H1 (cell line): ENCODE results near the gene PRCP. TPM values are rescaled to one million over a fixed set of nuclear protein-coding genes. Genes with fewer than 3 reads are reported as not detected.

Experiments used
- CTCF ChIA-PET: fragments of 300-600 bp; sonication (Branson Sonifier 250); formaldehyde crosslinking; loops from one replicate; lab custom pipeline; 2021; ENCODE audit not compliant: partially characterized antibody; lab: Charles Lee
- POLR2A ChIA-PET: fragments of 300-600 bp; sonication (Branson Sonifier 250); formaldehyde crosslinking; loops from one replicate; lab custom pipeline; 2021; ENCODE audit warnings: inconsistent platforms; ENCODE audit not compliant: partially characterized antibody; lab: Charles Lee
- DNase-seq, 2 experiments: peaks; one replicate each; pipeline versions ENCODE4 v3.0.0 to v3.0.0-alpha.2; 2010 to 2022; ENCODE audit warnings: low spot score in 2 of 2, low read depth in 1 of 2, mixed read lengths in 1 of 2
- FAIRE-seq: peaks from 2 replicates; lab custom pipeline; 2011; peaks lifted over from hg19 to GRCh38; lab: Jason Lieb, UNC
- H2AFZ ChIP-seq: 2 replicates; pipeline ENCODE4 v1.8.1; 2012; ENCODE audit warnings: low read length, inconsistent platforms
- H2AK5ac ChIP-seq: 2 replicates; pipeline ENCODE4 v1.6.1; 2013; ENCODE audit warnings: low read depth, low read length
- H2BK120ac ChIP-seq: replicated peaks from 2 replicates; pipeline ENCODE3; 2013; ENCODE audit warnings: low read depth, low read length, inconsistent platforms
- H2BK12ac ChIP-seq: 2 replicates; pipeline ENCODE4 v1.6.1; 2013; ENCODE audit warnings: low read depth, low read length
- H2BK15ac ChIP-seq: 2 replicates; pipeline ENCODE4 v1.6.1; 2013; ENCODE audit warnings: low read length
- H2BK20ac ChIP-seq: 2 replicates; pipeline ENCODE4 v1.6.1; 2013; ENCODE audit warnings: low read length
- H2BK5ac ChIP-seq: 2 replicates; pipeline ENCODE4 v1.6.1; 2013; ENCODE audit warnings: low read depth, low read length
- H3K14ac ChIP-seq: 2 replicates; pipeline ENCODE4 v1.6.1; 2013; ENCODE audit warnings: inconsistent platforms; ENCODE audit not compliant: insufficient read length
- H3K18ac ChIP-seq: 2 replicates; pipeline ENCODE4 v1.6.1; 2013; ENCODE audit warnings: low read length; ENCODE audit errors: extremely low read depth
- H3K23ac ChIP-seq: 2 replicates; pipeline ENCODE4 v1.6.1; 2013; ENCODE audit warnings: inconsistent platforms; ENCODE audit not compliant: insufficient read length
- H3K23me2 ChIP-seq: 2 replicates; pipeline ENCODE4 v1.6.1; 2013; ENCODE audit warnings: low read depth, low read length
- H3K27ac ChIP-seq: 2 replicates; pipeline ENCODE4 v1.6.1; 2011; ENCODE audit warnings: low read depth, low read length, inconsistent platforms
- H3K27me3 ChIP-seq, 4 experiments: replicated peaks in 1 of 4; 1 replicate in 1 of 4; 2 replicates in 3 of 4; pipeline versions ENCODE4 v1.6.1 to v1.8.1; 2011 to 2013; ENCODE audit warnings: low read length in 3 of 4, mild to moderate bottlenecking in 3 of 4, inconsistent platforms in 2 of 4, mixed read lengths in 2 of 4, moderate library complexity in 1 of 4; ENCODE audit not compliant: control insufficient read depth in 3 of 4, insufficient read depth in 3 of 4; ENCODE audit errors: extremely low read depth in 1 of 4
- H3K36me3 ChIP-seq, 4 experiments: 2 replicates each; pipeline versions ENCODE4 v1.6.1 to v1.8.1; 2011 to 2013; ENCODE audit warnings: mild to moderate bottlenecking in 4 of 4, low read length in 3 of 4, moderate library complexity in 2 of 4, control low read depth in 1 of 4, inconsistent platforms in 1 of 4; ENCODE audit not compliant: insufficient read depth in 4 of 4, control insufficient read depth in 2 of 4
- H3K4ac ChIP-seq: replicated peaks from 2 replicates; pipeline ENCODE3; 2013; ENCODE audit warnings: low read length, low read depth, mixed read lengths, inconsistent platforms; ENCODE audit not compliant: insufficient read length
- H3K4me1 ChIP-seq, 4 experiments: replicated peaks in 1 of 4; 1 replicate in 1 of 4; 2 replicates in 3 of 4; pipeline versions ENCODE4 v1.6.1 to v1.8.1; 2011 to 2013; ENCODE audit warnings: low read length in 3 of 4, inconsistent platforms in 2 of 4, mixed read lengths in 1 of 4; ENCODE audit not compliant: insufficient read depth in 4 of 4, control insufficient read depth in 3 of 4
- H3K4me2 ChIP-seq, 2 experiments: 2 replicates each; pipeline versions ENCODE4 v1.6.1 to v1.8.1; 2011 to 2013; ENCODE audit warnings: low read depth in 2 of 2, low read length in 2 of 2, control low read depth in 1 of 2, inconsistent platforms in 1 of 2, mild to moderate bottlenecking in 1 of 2; ENCODE audit not compliant: insufficient read depth in 1 of 2
- H3K4me3 ChIP-seq, 4 experiments: fragments of 200-600, 300-600 bp in 1 of 4; sonication (generic), shearing (Covaris generic), sonication (Bioruptor Twin) in 1 of 4; 2 replicates each; pipeline versions ENCODE4 v1.5.1 to v1.8.1; 2011 to 2016; ENCODE audit warnings: low read length in 4 of 4, low read depth in 3 of 4, control low read depth in 2 of 4, inconsistent platforms in 2 of 4, mild to moderate bottlenecking in 2 of 4, mixed read lengths in 1 of 4, moderate library complexity in 1 of 4; ENCODE audit not compliant: insufficient read depth in 2 of 4; ENCODE audit errors: extremely low read depth in 1 of 4
- H3K56ac ChIP-seq: replicated peaks from 2 replicates; pipeline ENCODE3; 2013; ENCODE audit warnings: low read depth, mild to moderate bottlenecking, mixed read lengths, low read length, inconsistent platforms; ENCODE audit not compliant: insufficient read length
- H3K79me1 ChIP-seq: 2 replicates; pipeline ENCODE4 v1.6.1; 2013; ENCODE audit warnings: low read depth, low read length, control low read depth
- H3K79me2 ChIP-seq, 2 experiments: 2 replicates each; pipeline versions ENCODE4 v1.6.1 to v1.8.1; 2012 to 2013; ENCODE audit warnings: low read length in 2 of 2, mild to moderate bottlenecking in 2 of 2, inconsistent platforms in 1 of 2; ENCODE audit not compliant: insufficient read depth in 2 of 2, control insufficient read depth in 1 of 2
- H3K9ac ChIP-seq, 4 experiments: replicated peaks in 1 of 4; 1 replicate in 1 of 4; 2 replicates in 3 of 4; pipeline versions ENCODE4 v1.6.1 to v1.8.1; 2011 to 2013; ENCODE audit warnings: low read depth in 3 of 4, low read length in 3 of 4, control low read depth in 2 of 4, mild to moderate bottlenecking in 2 of 4, moderate library complexity in 2 of 4, inconsistent platforms in 1 of 4; ENCODE audit errors: extremely low read depth in 1 of 4
- H3K9me3 ChIP-seq, 2 experiments: 2 replicates each; pipeline versions ENCODE4 v1.6.1 to v1.8.1; 2012 to 2013; ENCODE audit warnings: mild to moderate bottlenecking in 2 of 2, moderate library complexity in 2 of 2, control low read depth in 1 of 2, inconsistent platforms in 1 of 2, low read depth in 1 of 2, low read length in 1 of 2, mixed read lengths in 1 of 2; ENCODE audit not compliant: insufficient read depth in 2 of 2
- H4K20me1 ChIP-seq, 2 experiments: replicated peaks in 1 of 2; 2 replicates each; pipeline versions ENCODE3 to v1.8.1; 2011 to 2013; ENCODE audit warnings: inconsistent platforms in 2 of 2, low read length in 2 of 2, mild to moderate bottlenecking in 1 of 2; ENCODE audit not compliant: insufficient read depth in 2 of 2, control insufficient read depth in 1 of 2
- H4K5ac ChIP-seq: 2 replicates; pipeline ENCODE4 v1.6.1; 2013; ENCODE audit warnings: low read length, low read depth, mixed read lengths, inconsistent platforms; ENCODE audit not compliant: insufficient read length
- H4K8ac ChIP-seq: 2 replicates; pipeline ENCODE4 v1.8.0; 2013; ENCODE audit warnings: mild to moderate bottlenecking, moderate library complexity, low read length, inconsistent platforms; ENCODE audit not compliant: insufficient read depth; ENCODE audit errors: extremely low read depth
- H4K91ac ChIP-seq: replicated peaks from 2 replicates; pipeline ENCODE3; 2013; ENCODE audit warnings: low read length, mixed read lengths, inconsistent platforms; ENCODE audit not compliant: insufficient read length
- ATF2 ChIP-seq: IDR thresholded peaks from 2 replicates; pipeline ENCODE4 v1.6.1; 2012; ENCODE audit warnings: low read length, inconsistent platforms
- ATF3 ChIP-seq: IDR thresholded peaks from 2 replicates; pipeline ENCODE4 v1.6.1; 2011; ENCODE audit warnings: low read depth, mild to moderate bottlenecking, low read length; ENCODE audit not compliant: insufficient read depth
- BCL11A ChIP-seq, 2 experiments: IDR thresholded peaks; one replicate each; pipeline ENCODE4 v1.6.1; 2011; ENCODE audit warnings: low read depth in 2 of 2, low read length in 2 of 2, mild to moderate bottlenecking in 2 of 2
- CHD2 ChIP-seq: IDR thresholded peaks from 2 replicates; pipeline ENCODE4 v1.6.1; 2012; ENCODE audit warnings: low read length, improper control_type of control experiment
- GTF2F1 ChIP-seq: IDR thresholded peaks from 2 replicates; pipeline ENCODE4 v1.6.1; 2012; ENCODE audit warnings: low read depth, low read length, improper control_type of control experiment, borderline replicate concordance
- JUN ChIP-seq: IDR thresholded peaks from 2 replicates; pipeline ENCODE4 v1.6.1; 2011; ENCODE audit warnings: low read depth, mild to moderate bottlenecking, improper control_type of control experiment, low read length
- KDM1A ChIP-seq: fragments of 200-600, 300-600 bp; sonication (generic); IDR thresholded peaks from 2 replicates; pipeline ENCODE4 v1.7.1; 2016; ENCODE audit warnings: mild to moderate bottlenecking, low read length, borderline replicate concordance
- RAD21 ChIP-seq, 2 experiments: IDR thresholded peaks in 1 of 2; conservative IDR thresholded peaks in 1 of 2; 2 replicates each; pipeline ENCODE4 v1.6.1; 2011; ENCODE audit warnings: low read depth in 2 of 2, low read length in 2 of 2, improper control_type of control experiment in 1 of 2, inconsistent platforms in 1 of 2, mild to moderate bottlenecking in 1 of 2, moderate library complexity in 1 of 2
- RXRA ChIP-seq: IDR thresholded peaks from 2 replicates; pipeline ENCODE4 v1.6.1; 2011; ENCODE audit warnings: low read depth, mild to moderate bottlenecking, low read length, moderate library complexity; ENCODE audit not compliant: insufficient read depth
- SP4 ChIP-seq: IDR thresholded peaks from 2 replicates; pipeline ENCODE4 v1.6.1; 2012; ENCODE audit warnings: low read length, inconsistent platforms
- WGBS, 2 experiments: shearing (Covaris generic) in 1 of 2; methylation state at CpG; one replicate each; pipeline versions ENCODE4 v1.1.6 to v1.1.7; 2013 to 2015; ENCODE audit warnings: low lambda C conversion rate in 2 of 2, mixed read lengths in 2 of 2, inconsistent platforms in 1 of 2, low coverage in 1 of 2, missing lambda C conversion rate in 1 of 2; ENCODE audit not compliant: insufficient replicate concordance in 2 of 2, insufficient coverage in 1 of 2, insufficient read length in 1 of 2; ENCODE audit errors: extremely low coverage in 1 of 2, missing lambda C conversion rate in 1 of 2; 5-methylcytosine and 5-hydroxymethylcytosine counted together
- polyA plus RNA-seq, 7 experiments: library from polyadenylated mRNA; depleted of rRNA in 3 of 7; stranded (reverse) in 5 of 7; unstranded in 2 of 7; fragments of >200 nt in 5 of 7; fragments of 200-250 nt in 2 of 7; gene quantifications; 1 replicate in 5 of 7; 2 replicates in 1 of 7; 4 replicates in 1 of 7; pipeline versions ENCODE4 v1.2.1 to v1.2.3, GENCODE V29; 2011 to 2013; ENCODE audit warnings: missing spikeins in 2 of 7, mixed read lengths in 2 of 7
- total RNA-seq: library from RNA; stranded (reverse); fragmentation: NEBNext Ultra II Directional; extraction: Animal tissue kit (Norgen Biotek cat#: 25700); gene quantifications from 2 replicates; pipeline ENCODE4 v1.2.1, GENCODE V29; 2021

Gene PRCP
- total and polyA plus RNA-seq, 2 of the 8 experiments (the other 6 are each of a cell fraction or from before 2014, with no cell fraction given) = 63.8 to 84.4 TPM

- Histone ChIP-seq H2BK20ac (no peak overlapping the region), H3K27me3 (no peaks in the 10 kb centered on the region), H3K36me3 (no peaks in the 10 kb centered on the region), H2AFZ (peak overlapping the region; percentile 37; the same call in 1 of the 2 replicates), H3K4me2 (peak overlapping the region; percentile 98 to 100), H4K8ac (no peak overlapping the region), H2BK12ac (no peak overlapping the region), H3K4me1 (peaks cover 0 to 7% (median 5%) of the 10 kb centered on the region in 4 experiments; a peak in 5 of 7 replicates), H4K20me1 (peaks cover 0 to 3% of the 10 kb centered on the region in 2 experiments), H2AK5ac (no peak overlapping the region), H3K18ac (no peak overlapping the region), H3K4me3 (peak overlapping the region; percentile 79 to 97 (median 87)), H2BK15ac (no peak overlapping the region), H3K23ac (no peak overlapping the region), H3K23me2 (peaks cover 13% of the 10 kb centered on the region), H4K5ac (no peak overlapping the region), H3K79me1 (peaks cover 3% of the 10 kb centered on the region), H3K9ac (peak overlapping the region; percentile 54 to 85 (median 74)), H3K9me3 (no peaks in the 10 kb centered on the region), H2BK5ac (no peak overlapping the region), H3K4ac (no peak overlapping the region), H2BK120ac (no peak overlapping the region), H4K91ac (no peak overlapping the region), H3K79me2 (peaks cover 12 to 69% of the 10 kb centered on the region in 2 experiments), H3K27ac (peak overlapping the region; percentile 15; the same call in 1 of the 2 replicates), H3K56ac (no peak overlapping the region), H3K14ac (no peak overlapping the region)
- DNase-seq (no peak), FAIRE-seq (no peak)
- ChIA-PET POLR2A (interaction anchor here (0.5 to 2.5 kb wide), 15 partner anchors 17 to 1377 kb away, joined by 3 to 11 read pairs (median 3); partner anchors contain the start of genes CCDC90B, PCF11 and RAB30), CTCF (interaction anchor here (0.7 to 8.2 kb wide), 4 partner anchors 10 to 150 kb away, joined by 3 to 82 read pairs (median 5); no protein-coding TSS in a partner anchor)
- 0% methylated on average over 15 of the region's 15 CpGs; no CpG with 5 or more reads in 1 of the 2 experiments for WGBS, 2 experiments
- no peak for TF ChIP-seq ATF2
- TF ChIP-seq RAD21 (IDR thresholded peaks at IDR 0.05 in 1 of 2, conservative IDR thresholded peaks at IDR 0.05 in 1 of 2; ENCODE audit: low read depth in 2 of 2, low read length in 2 of 2) = no peak
- no peak for TF ChIP-seq ATF3
- TF ChIP-seq JUN = no peak
- TF ChIP-seq KDM1A = no peak
- TF ChIP-seq GTF2F1 = no peak
- TF ChIP-seq CHD2 = no peak
- TF ChIP-seq RXRA = no peak
- TF ChIP-seq BCL11A (IDR thresholded peaks at IDR 0.05; ENCODE audit: low read depth in 2 of 2, low read length in 2 of 2) = no peak
- TF ChIP-seq SP4 = no peak
These were observed 1.8 kb upstream of the PRCP start for GRCh38 chr11:82901922-82902485.
